ENCODE data around the gene SLC6A13. TPM values are rescaled to one million over a fixed set of nuclear protein-coding genes. Genes with fewer than 3 reads are reported as not detected.

The SLC6A13 gene
- total RNA-seq, 1 experiment from 2014 or later: 0.72 TPM

DNA sequence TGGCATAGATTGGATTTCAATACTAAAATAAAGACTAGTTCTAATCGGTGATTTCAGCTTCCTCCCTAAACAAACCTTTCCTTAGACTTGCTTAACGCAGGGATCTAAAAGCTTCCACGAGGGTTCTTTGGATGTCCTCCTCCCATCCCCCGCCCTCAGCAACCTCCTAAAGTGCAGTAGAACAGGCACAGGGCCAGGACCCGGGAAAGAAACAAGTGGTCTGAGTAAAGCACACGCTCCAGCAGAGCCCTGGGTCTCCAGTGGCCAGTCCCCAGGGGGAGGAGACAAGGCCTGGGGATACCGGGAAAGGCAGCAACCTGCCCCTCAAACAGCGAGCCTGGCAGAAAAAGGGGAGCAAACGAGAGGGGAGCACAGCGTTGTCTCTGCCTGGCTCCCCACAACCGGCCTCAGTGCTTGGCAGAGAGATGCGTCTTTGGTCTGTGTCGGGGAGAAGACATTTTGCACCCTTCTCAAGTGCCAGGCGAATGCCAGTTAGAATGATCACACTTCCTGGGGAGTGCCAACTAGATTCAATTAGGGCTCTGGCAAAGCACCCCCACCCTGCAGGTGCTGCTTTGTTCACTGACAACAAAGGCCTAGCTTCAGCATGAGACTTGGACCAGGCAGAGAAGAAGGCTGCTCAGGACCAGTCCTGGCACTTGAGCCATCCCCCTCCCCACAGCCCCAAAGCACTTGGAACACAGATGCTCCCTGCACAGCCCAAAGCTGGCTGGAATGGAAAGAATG is 31.5 kb downstream of the SLC6A13 start:
- Mint-ChIP-seq H3K4me1 (ENCODE audit: insufficient read depth, unreplicated experiment) (no peaks in the 10 kb centered on the region), H3K27me3 (ENCODE audit: insufficient read depth, unreplicated experiment) (peaks cover 66% of the 10 kb centered on the region), H3K4me3 (ENCODE audit: unreplicated experiment) (no peak overlapping the region), H3K36me3 (ENCODE audit: insufficient read depth, unreplicated experiment) (no peaks in the 10 kb centered on the region), H3K27ac (ENCODE audit: low read depth, unreplicated experiment) (no peak overlapping the region), H3K9me3 (ENCODE audit: unreplicated experiment) (peaks cover 14% of the 10 kb centered on the region)
- CTCF ChIA-PET: interaction anchor here (0.6 to 1.2 kb wide), 3 partner anchors 9 to 124 kb away, joined by 3 to 5 read pairs (median 3); no protein-coding TSS in a partner anchor
- POLR2A ChIA-PET: no interaction called here
- no peak for DNase-seq (ENCODE audit: unreplicated experiment)
- intact Hi-C loops (cut with micrococcal nuclease): no loop called here
- no TSS peak for BruUV-seq (replicated peaks)
- no peak for TF ChIP-seq CTCF (IDR thresholded peaks at IDR 0.05; ENCODE audit: unreplicated experiment)

GRCh38 chr12:229441-230191 is 33.0 kb downstream of the SLC6A13 start:
- peaks cover 67% of the 10 kb centered on the region for H3K27me3 Mint-ChIP-seq (ENCODE audit: insufficient read depth, unreplicated experiment)
- intact Hi-C loops (cut with micrococcal nuclease): no loop called here
- no peak for DNase-seq (ENCODE audit: unreplicated experiment)
- no peak overlapping the region for H3K27ac Mint-ChIP-seq (ENCODE audit: low read depth, unreplicated experiment)
- ChIA-PET POLR2A (no interaction called here), CTCF (interaction anchor here (1.2 to 2.4 kb wide), 2 partner anchors 8 to 10 kb away, joined by 5 to 9 read pairs; no protein-coding TSS in a partner anchor)
- H3K4me1 Mint-ChIP-seq (ENCODE audit: insufficient read depth, unreplicated experiment): no peaks in the 10 kb centered on the region
- H3K9me3 Mint-ChIP-seq (ENCODE audit: unreplicated experiment): no peaks in the 10 kb centered on the region
- TF ChIP-seq CTCF (IDR thresholded peaks at IDR 0.05; ENCODE audit: unreplicated experiment): no peak
- H3K36me3 Mint-ChIP-seq (ENCODE audit: insufficient read depth, unreplicated experiment): no peaks in the 10 kb centered on the region
- H3K4me3 Mint-ChIP-seq (ENCODE audit: unreplicated experiment): no peak overlapping the region
- no TSS peak for BruUV-seq (replicated peaks)

DNA sequence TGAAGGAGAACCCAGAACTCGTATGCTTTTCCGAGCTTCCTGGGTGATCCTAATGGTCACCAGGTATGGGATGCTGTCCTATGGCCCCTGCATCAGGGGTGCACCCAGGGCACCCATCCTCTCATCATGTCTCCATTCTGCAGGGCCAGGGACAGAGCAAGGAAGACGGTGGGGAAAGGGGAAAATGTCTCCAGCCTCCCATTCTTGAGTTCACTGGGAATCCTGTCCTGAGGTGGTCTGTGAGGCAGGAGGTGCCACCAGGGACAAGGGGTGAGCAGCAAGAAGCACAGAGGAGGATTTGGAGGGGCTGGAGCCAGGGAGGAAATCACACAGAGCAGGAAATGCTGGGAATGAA is 33.8 kb downstream of the SLC6A13 start:
- Mint-ChIP-seq H3K27me3 (ENCODE audit: insufficient read depth, unreplicated experiment) (peaks cover 67% of the 10 kb centered on the region), H3K4me3 (ENCODE audit: unreplicated experiment) (no peak overlapping the region), H3K27ac (ENCODE audit: low read depth, unreplicated experiment) (no peak overlapping the region), H3K36me3 (ENCODE audit: insufficient read depth, unreplicated experiment) (no peaks in the 10 kb centered on the region), H3K4me1 (ENCODE audit: insufficient read depth, unreplicated experiment) (no peaks in the 10 kb centered on the region), H3K9me3 (ENCODE audit: unreplicated experiment) (no peaks in the 10 kb centered on the region)
- ChIA-PET CTCF (interaction anchor here (0.5 to 2.4 kb wide), 2 partner anchors 9 to 64 kb away, joined by 3 to 9 read pairs; no protein-coding TSS in a partner anchor), POLR2A (no interaction called here)
- no TSS peak for BruUV-seq (replicated peaks)
- DNase-seq (ENCODE audit: unreplicated experiment): no peak
- intact Hi-C loops (cut with micrococcal nuclease): no loop called here
- no peak for TF ChIP-seq CTCF (IDR thresholded peaks at IDR 0.05; ENCODE audit: unreplicated experiment)

All from MCF 10A (cell line).